Stimulated activated CD8-positive, alpha-beta memory T cell treated with anti-CD3 and anti-CD28 coated beads, Interleukin-2, amount 100 ng/mL, for 48 hours (primary cell): ENCODE data around the gene TAF11L6.
"Not testable (repeated sequence)": the region's sequence is repeated elsewhere in the genome, so short reads cannot be mapped to it uniquely, and the experiment has no call there.

Experiments used
- DNase-seq, 2 donors: peaks; one replicate each; pipeline ENCODE4 v3.0.0-alpha.2; 2020; ENCODE audit warnings: low read depth in 2 of 2

TAF11L6 gene

DNA sequence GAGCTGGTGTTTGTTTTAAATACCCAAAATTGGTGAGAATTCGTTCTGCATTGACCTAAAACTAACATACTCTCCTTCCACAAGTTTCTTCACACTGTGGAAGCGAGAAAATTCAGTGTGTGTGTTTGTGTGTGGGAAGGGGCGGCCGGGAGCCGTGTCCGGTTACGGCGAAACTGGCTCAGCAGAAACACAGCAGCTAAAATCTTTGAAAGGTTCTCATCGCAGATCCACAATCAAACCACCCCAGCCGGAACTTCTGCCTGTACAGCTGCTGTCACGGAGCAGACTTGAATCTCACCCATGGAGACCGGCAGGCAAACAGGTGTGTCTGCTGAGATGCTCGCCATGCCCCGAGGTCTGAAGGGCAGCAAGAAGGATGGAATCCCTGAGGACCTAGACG, at the start of gene TAF11L6:
TSS of gene TAF11L6 (plus strand) at position 301 of the 400 bp plus-strand sequence.
- DNase-seq, result not testable (repeated sequence)

DNA sequence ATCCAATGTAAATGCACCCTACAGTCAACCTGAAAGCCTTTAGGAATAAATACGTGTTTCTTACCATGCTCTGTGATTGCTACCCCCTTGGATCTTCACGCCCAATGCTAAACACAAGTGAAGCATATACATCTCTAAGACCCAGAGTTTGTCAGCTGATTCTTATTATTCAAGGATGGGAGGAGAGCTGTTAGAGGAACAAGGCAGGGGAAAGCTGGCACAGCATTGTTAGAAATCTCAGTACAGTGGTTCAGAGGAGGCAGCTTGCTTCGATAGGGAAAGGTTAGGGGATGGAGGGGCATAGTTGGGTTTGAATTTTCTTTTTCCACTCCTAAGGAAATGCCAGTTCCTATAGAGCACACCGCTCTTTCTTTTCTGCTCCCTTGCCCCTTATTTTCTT, 47.1 kb upstream of the TAF11L6 start:
- DNase-seq, result no peak

DNA sequence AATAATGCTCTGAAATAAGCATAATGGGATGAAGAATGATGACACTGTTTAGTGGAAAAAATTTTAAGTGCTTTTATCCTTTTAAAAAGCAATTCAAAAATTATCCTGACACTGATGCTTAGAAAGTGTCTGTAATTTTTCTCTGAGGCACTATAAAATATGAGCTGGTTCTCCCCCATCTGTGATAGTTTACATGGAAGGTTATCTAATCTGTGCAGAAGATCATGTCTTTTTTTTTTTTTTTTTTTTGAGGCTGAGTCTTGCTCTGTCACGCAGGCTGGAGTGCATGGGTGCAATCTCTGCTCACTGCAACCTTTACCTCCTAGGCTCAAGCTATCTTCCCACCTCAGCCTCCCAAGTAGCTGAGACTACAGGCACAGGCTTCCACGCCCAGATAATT, 45.7 kb upstream of the TAF11L6 start:
- DNase-seq, result no peak

DNA sequence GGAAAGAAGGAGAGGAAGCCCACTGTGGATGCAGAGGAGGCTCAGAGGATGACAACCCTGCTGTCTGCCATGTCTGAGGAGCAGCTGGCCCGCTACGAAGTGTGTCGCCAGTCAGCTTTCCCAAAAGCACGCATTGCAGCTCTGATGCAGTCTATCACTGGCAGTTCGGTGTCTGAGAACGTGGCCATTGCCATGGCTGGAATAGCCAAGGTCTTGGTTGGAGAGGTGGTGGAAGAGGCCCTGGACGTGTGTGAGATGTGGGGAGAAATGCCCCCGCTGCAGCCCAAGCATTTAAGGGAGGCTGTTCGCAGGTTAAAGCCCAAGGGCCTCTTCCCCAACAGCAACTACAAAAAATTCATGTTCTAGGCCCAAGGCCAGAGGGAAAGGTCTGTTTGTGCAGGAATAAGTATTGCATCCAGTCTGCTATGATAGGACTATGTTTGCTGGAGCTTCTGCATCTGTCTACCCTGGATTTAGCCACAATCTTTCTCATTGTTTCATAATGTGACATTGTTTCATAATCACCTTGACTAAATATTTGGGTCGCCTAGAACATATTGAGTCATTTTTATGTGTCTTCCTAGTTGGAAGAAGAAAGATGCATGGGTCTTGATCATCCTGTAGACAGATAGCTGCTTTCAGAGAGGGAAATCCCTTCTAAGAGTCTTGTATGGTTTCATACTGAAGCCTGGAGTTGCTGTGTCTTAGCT, 41.9 kb upstream of the TAF11L6 start:
- DNase-seq, result not testable (repeated sequence)

DNA sequence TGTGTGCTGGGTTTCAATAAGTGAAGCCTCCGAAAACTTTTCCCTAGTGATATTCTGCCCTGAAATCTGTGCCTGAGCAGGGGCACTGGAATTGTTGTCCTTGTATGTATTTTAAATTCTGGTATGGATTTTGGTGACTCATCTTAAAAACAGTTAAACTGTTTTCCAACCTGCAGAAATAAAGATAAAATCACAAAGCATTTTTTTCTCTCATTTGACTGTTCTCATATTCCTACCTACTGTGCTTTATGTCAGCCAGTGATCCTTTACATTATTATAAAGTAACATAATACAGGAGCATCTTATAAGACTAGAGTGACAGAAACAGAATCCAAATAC, 41.3 kb upstream of the TAF11L6 start:
- DNase-seq, result no peak

- not testable (repeated sequence) for DNase-seq
These were observed 37.2 kb upstream of the TAF11L6 start for GRCh38 chr5:17491257-17491656.

DNA sequence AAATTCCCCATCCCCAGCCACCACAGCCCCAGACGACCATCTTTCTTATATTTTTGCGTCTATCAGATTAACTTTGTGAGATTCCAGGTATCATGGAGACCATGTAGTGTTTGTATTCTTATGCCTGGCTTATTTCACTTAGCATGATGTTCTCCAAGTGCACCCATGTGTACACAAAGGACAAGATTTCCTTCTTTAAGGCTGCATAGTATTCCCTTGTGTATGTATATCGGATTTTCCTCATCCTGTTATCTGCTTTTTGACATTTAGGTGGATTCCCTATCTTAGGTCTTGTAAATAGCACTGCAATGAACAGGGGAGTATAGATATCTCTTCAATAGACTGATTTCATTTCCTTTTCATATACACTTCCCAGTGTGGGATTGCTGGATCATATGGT, 35.7 kb upstream of the TAF11L6 start:
- no peak for DNase-seq

GRCh38 chr5:17497446-17497845, 31.0 kb upstream of the TAF11L6 start:
- no peak for DNase-seq

DNA sequence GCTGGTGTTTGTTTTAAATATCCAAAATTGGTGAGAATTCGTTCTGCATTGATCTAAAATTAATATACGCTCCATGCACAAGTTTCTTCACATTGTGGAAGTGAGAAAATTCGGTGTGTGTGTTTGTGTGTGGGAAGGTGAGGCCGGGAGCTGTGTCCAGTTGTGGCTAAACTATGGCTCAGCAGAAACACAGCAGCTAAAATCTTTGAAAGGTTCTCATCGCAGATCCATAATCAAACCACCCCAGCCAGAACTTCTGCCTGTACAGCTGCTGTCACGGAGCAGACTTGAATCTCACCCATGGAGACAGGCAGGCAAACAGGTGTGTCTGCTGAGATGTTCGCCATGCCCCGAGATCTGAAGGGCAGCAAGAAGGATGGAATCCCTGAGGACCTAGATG, 30.5 kb upstream of the TAF11L6 start, which contains the start of gene TAF11L2:
TSS of gene TAF11L2 (plus strand) at position 301 of the 400 bp plus-strand sequence.
- not testable (repeated sequence) for DNase-seq

DNA sequence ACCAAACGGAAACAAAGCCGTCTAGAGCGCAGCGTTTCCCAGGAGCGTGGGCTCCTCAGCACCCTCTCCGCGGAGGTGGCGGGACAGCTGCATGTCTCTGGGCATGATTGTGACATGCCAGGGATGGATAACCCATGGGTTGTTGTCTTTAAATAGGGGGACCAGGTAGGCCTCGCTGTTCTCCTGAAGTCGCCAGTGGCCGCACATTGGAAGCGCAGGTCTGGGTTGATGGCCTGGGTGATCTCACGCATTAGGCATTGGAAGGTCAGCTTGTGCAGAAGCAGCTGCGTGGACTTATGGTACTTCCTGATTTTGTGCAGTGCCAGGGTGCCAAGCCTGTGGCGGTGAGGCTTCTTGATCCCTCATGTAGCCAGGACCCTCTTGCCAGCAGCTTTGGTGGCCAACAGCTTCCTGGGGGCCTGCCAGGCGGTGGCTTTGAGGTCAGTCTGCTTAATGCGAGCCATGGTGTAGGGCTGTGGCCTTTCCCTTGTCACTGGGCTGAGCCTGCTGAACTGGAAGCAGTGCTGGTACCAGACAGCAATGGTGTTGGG, 16.6 kb upstream of the TAF11L6 start:
- no peak for DNase-seq

- not testable (repeated sequence) for DNase-seq
These were observed 10.9 kb upstream of the TAF11L6 start for GRCh38 chr5:17517526-17517925.

GRCh38 chr5:17518067-17518466, 10.4 kb upstream of the TAF11L6 start, which contains the start of gene TAF11L3:
TSS of gene TAF11L3 (plus strand) at chr5:17518367.
- not testable (repeated sequence) for DNase-seq

GRCh38 chr5:17519508-17519907, 9.0 kb upstream of the TAF11L6 start:
- not testable (repeated sequence) for DNase-seq

GRCh38 chr5:17521501-17521900, 7.0 kb upstream of the TAF11L6 start, which contains the start of gene TAF11L4:
TSS of gene TAF11L4 (plus strand) at chr5:17521801.
- DNase-seq, result not testable (repeated sequence)

DNA sequence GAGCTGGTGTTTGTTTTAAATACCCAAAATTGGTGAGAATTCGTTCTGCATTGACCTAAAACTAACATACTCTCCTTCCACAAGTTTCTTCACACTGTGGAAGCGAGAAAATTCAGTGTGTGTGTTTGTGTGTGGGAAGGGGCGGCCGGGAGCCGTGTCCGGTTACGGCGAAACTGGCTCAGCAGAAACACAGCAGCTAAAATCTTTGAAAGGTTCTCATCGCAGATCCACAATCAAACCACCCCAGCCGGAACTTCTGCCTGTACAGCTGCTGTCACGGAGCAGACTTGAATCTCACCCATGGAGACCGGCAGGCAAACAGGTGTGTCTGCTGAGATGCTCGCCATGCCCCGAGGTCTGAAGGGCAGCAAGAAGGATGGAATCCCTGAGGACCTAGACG, 3.5 kb upstream of the TAF11L6 start, which contains the start of gene TAF11L5:
TSS of gene TAF11L5 (plus strand) at position 301 of the 400 bp plus-strand sequence.
- DNase-seq, result not testable (repeated sequence)

DNA sequence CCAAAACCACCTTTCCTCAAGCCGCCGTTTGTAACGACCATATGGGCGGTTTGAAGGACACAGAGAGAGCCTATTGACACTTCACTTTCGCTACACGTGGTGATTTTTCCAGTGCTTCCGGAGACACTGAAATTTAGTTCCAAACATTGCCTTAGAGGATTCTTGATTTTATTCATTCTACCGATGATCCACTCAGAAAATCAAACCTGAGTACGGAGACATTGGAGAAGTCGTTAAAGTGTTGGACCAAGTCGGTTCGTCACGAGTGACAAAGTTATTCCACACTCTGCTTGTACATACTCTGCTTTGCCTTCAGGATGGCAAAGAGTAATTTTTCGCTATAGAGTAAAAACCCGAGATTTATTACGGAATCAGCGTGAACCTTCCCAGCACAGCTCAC, 2.0 kb upstream of the TAF11L6 start:
- not testable (repeated sequence) for DNase-seq
